ENCODE measurements around the gene PHGDH.

- TF ChIP-seq CTCF (IDR thresholded peaks at IDR 0.05) = no peak
- no peak for TF ChIP-seq POLR2A (IDR thresholded peaks at IDR 0.05)
Measured at GRCh38 chr1:119729044-119729443, 17.3 kb downstream of the PHGDH start.
